ENCODE results near the gene WRAP73.
"Not testable (repeated sequence)": the region's sequence is repeated elsewhere in the genome, so short reads cannot be mapped to it uniquely, and the experiment has no call there.

The WRAP73 gene

GRCh38 chr1:3627515-3628253, 22.2 kb downstream of the WRAP73 start:
- no peak for DNase-seq

DNA sequence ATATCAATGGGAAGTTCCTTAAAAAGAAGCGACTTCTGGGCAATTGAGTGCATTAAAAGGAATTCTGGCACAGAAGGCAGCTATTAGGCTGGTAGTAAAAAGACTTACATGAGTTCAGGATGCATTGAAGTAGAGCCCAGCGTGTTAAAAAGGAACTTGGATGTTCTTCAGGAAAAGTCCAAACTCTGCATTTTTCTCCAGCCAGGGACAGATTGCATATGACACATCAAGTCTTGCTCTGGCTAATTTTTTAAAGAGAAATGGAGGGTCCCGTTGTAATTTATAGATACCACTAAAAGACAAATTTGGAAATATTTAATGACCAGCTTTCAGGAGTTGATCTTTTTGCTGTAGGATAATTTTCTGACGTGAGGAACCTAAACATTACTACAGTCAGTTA, 23.9 kb downstream of the WRAP73 start:
- DNase-seq, result no peak

GRCh38 chr1:3625151-3625907, 24.6 kb downstream of the WRAP73 start:
- no peak for DNase-seq

DNA sequence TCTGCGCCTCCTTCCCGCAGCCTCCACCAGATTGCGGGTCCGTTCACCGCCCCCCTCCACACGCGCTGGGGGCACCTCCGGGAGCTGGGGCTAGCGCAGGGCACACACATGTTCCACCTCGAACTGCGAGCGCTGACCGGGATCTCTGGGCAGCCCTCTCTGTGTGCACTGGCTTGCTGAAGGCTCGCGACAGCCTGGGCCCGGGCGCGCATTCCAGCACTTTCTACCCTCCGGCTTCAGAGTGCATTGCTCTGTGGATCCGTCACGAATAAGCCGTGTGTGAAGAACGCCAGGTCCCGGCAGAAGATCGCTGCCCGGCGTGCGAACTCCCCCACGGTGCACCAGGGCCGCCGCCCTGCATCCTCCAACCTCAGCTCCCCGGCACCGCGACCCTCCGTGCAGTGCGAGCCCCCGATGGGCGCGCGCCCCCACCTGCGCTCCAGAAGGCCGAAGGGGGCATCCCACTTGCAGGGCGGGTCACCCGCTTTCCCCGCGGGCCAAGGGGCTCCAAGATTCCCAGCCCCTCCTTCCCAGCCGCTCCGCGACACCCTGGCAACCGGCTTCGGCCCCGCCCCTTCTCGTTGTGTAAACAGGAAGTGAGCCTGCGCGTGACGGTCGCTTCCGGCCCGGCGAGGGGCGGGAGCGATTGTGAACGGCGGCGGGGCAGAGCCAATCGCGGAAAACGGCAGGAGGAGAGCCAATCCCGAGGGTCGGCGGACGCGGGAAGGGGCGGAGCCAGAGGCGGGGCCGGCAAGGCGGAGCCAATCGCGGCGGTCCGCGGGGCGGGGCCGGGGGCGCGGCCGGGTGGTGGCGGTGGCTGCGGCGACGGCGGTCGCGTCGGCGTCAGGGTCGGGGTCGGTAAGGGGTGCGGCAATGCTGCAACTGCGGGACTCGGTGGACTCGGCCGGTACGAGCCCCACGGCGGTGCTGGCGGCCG, 25.4 kb downstream of the WRAP73 start, which contains the start of gene TPRG1L:
TSS of gene TPRG1L (plus strand) at position 816 of the 937 bp plus-strand sequence. CDS start at position 874, 58 bp downstream.
- peak; percentile 98 for DNase-seq

DNA sequence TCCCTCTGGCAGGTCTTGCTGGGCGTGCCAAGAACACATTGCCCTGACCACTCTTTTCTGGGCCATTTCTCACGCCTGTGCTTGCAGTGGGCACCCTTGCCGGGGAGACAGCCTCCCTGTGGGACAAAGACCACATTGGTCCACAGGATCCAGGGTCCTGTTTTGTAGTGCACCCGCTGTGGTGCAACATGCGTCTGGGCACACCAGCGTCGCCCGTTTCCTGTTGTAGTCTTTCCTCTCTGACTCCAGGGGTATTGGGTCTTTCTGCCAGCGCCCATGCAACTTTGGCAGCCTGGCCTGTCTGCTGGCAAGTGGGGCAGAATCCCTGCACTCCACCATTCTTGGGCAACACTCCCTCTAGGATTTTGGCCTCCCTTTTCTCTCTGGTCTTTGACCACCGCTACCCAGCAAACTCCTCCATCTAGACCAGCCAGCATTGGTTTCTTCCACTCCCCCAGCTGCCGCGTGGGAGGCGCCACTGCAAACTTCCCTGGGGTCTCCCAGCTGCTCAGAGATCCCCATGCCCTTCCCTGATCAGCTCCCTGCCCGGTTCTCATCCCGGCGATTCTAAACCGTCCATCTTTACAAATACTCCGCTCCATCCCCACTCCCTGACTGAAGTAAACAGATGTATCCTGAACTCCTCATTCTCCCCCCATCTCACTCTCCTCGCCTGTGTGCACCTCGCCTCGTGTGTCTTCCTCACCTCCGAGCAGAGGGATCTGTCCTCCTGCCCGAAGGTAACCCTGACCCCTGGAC, 26.3 kb downstream of the WRAP73 start:
- DNase-seq, result no peak

DNA sequence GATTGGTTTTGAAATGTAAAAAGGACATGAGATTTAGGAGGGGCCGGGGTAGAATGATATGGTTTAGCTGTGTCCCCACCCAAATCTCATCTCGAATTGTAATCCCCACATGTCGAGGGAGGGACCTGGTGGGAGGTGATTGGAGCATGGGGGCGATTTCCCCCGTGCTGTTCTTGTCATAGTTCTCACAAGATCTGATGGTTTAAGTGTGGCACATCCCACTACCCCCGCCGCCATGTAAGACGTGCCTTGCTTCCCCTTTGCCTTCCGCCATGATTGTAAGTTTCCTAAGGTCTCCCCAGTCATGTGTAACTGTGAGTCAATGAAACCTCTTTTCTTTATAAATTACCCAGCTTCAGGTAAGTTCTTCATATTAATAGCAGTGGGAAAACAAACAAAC, 27.8 kb downstream of the WRAP73 start:
- not testable (repeated sequence) for DNase-seq

DNA sequence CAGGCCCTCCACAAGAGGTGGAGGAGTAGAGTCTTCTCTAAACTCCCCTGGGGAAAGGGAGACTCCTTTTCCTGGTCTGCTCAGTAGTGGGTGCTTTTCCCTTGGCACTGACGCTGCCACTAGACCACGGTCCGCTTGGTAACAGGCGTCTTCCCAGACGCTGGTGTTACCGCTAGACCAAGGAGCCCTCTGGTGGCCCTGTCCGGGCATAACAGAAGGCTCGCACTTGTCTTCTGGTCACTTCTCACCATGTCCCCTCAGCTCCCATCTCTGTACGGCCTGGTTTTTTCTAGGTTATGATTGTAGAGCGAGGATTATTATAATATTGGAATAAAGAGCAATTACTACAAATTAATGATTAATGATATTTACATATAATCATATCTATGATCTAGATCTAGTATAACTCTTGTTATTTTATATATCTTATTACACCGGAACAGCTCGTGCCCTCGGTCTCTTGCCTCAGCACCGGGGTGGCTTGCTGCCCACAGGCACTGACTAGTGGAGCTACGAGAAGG, 28.7 kb downstream of the WRAP73 start:
- DNase-seq, result peak in 1 of 2 donors; percentile 31

GRCh38 chr1:3620708-3621107, 29.2 kb downstream of the WRAP73 start:
- DNase-seq, result no peak

- DNase-seq, result peak; percentile 77 to 85
Measured at GRCh38 chr1:3618881-3619671, 30.8 kb downstream of the WRAP73 start.

DNA sequence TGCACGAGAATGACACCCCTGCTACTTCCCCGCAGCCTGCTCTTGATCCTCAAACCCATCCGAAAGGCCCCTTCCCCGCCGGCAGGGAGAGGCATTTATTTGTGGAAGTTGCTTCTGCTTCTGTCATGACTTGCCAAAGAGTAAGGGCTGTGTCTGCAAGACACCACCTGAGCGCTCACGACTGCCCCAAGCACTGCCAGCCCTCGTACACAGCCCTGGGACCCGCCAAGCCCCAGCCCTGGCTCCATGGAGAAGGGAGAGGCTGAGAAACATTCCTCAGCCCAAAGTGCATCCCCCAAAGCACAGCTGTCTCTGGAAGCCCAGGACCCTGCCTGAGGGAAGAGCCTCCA, 31.4 kb downstream of the WRAP73 start:
- DNase-seq, result no peak

- DNase-seq, result no peak
Measured at GRCh38 chr1:3617806-3618345, 32.0 kb downstream of the WRAP73 start.

- DNase-seq, result no peak
Measured at GRCh38 chr1:3616861-3617260, 33.0 kb downstream of the WRAP73 start.

DNA sequence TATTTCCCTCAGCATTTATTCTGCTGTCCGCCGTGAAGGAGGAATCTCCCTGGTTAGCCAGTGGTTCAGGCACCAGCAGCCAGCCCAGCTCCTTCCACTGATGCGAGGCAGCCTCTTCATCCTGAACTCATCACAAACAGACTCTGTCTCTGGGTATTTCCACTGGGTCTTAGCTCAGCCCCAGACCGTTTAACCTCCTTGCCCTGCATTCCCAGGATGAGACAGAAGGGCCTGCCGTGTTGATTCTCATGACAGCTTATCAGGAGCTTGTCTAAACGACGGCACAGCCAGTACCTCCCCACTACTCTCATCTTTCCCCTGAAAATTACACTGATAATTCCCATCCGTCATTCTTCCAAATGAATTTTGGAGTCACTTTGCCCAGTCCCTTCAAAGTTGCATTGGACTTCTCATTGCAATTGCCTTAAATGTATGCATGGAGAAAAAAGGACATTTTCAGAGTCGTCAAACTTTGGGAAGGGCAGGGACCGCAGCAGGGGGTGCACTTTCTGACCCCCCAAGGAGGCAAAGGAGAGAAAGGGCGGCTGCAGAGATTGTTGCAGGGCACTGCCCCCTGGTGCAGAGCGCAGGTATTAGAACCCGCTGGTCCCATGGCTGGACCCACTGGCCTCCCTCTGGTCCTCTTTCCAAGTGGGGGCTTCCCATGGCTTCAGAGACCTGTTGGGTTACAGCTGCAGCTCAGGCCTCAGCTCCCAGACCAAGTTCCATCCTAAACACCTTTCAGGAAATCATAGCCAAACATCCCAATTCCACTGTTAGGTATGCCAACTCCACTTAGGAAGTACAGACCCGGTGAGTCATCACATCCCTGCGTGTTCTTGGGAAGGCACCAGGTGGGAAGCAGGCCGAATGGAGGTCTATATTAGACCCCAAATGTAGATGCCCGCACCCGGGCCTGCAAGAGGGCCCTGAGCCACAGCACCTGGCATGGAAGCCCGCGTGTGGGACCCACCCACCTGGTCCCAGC, 34.9 kb downstream of the WRAP73 start:
- DNase-seq, result no peak

- DNase-seq, result no peak
Measured at GRCh38 chr1:3612123-3612522, 37.8 kb downstream of the WRAP73 start.

DNA sequence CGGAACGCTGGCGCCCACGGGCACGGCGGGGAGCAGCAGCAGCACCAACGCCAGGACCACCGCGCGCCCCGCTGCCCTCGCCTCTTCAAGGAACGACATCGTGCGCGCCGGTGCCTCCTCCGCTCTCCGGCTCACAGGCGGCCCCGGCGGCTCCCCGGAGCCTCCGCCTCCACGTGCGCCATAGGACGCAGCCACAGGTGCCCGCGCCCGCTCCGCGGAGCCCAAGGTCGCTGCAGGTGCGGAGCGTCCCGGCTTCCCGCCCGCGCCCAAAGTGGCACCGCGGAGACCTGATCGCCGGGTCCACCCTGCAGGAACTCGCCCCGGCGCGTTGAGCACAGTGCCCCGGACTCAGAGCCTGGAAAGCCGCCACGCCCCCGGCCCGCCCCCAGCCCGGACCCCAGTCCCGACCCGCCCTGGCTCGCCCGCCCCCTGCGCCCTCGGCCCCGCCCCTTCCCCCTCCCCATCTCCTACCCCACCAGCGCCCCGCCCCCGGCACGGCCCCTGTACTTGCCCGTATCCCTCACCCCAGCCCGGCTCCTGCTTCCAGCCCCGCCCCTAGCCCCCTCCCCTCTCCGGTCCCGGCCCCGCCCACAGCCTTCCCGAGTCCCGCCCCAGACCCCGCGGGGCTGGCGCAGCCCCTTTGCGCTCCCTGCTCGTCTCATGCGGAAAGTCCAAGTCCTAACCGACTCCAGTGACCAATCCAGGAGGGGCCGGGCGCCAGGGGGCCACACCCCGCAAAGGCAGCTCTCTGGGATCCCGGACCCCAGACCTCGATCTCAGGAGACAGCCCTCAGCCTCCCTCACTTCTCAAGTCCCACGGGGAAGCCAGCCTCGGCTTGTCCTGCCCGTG, 38.5 kb downstream of the WRAP73 start, which contains the start of gene MEGF6:
TSS of gene MEGF6 (minus strand) at position 339 of the 850 bp plus-strand sequence. CDS start at position 99, 240 bp downstream.
- DNase-seq, result peak; percentile 63 to 71

DNA sequence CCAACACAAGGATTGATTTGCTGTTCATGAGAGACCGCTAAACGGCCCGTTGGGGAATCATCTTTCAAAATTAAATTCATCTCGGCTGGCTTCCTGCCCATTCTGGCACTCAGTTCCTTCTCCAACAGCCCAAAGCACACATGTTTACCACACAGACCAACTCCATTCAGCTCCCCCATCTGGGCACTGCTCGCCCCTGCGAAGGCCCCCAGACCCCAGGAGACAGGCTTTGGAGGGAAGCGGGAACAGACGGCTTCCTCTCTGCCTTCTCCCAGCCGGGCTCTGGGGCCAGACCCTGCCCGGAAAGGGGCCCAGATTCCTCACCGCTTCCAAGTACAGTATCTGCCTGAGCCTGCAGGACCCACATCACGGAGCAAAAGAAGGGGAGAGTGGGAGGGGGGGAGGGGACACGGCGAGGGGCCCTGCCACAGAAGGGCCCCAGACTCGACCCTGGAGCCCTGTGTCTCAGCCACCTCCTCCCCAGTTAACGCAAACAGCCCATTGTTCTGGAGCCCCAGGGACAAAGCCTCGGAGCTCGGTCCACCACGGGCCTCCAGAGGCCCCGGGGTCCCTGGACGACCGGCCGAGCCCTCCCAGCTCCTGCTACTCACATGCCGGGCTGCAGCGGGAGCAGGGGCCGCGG, 39.3 kb downstream of the WRAP73 start:
- no peak for DNase-seq

- DNase-seq, result no peak
Measured at GRCh38 chr1:3609769-3610526, 40.0 kb downstream of the WRAP73 start.

All from CD4-positive, alpha-beta T cell treated with Interferon alpha-2 for 1 hour (primary cell).